GM23338 (cell line): ENCODE results near the gene GPR35.

Experiments
- EZH2 ChIP-seq: fragments of 200-600 bp; sonication (generic); IDR thresholded peaks from one replicate; pipeline ENCODE4 v1.8.0; 2017; ENCODE audit warnings: antibody characterized with exemption, mild to moderate bottlenecking, low read depth; ENCODE audit not compliant: unreplicated experiment
- POLR2AphosphoS5 ChIP-seq: IDR thresholded peaks from 2 replicates; pipeline ENCODE4 v1.6.1; 2016; ENCODE audit warnings: antibody characterized with exemption, low read depth

- TF ChIP-seq EZH2, result no peak
- no peak for TF ChIP-seq POLR2AphosphoS5
Observed at GRCh38 chr2:240596080-240596460, 29.2 kb upstream of the GPR35 start.
